Stimulated activated CD4-positive, alpha-beta T cell treated with anti-CD3 and anti-CD28 coated beads, Interleukin-2, amount 100 ng/mL, for 48 hours (primary cell): ENCODE results near the gene CNP.

Experiments
- DNase-seq, 2 donors: peaks; one replicate each; pipeline ENCODE4 v3.0.0-alpha.2; 2020

The CNP gene

DNA sequence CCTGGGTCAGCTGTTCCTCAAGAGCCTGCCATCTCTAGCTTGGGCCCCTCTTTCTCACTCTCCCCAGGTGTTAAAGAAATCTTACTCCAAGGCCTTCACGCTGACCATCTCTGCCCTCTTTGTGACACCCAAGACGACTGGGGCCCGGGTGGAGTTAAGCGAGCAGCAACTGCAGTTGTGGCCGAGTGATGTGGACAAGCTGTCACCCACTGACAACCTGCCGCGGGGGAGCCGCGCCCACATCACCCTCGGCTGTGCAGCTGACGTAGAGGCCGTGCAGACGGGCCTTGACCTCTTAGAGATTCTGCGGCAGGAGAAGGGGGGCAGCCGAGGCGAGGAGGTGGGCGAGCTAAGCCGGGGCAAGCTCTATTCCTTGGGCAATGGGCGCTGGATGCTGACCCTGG, 6.8 kb downstream of the CNP start:
- no peak for DNase-seq

DNA sequence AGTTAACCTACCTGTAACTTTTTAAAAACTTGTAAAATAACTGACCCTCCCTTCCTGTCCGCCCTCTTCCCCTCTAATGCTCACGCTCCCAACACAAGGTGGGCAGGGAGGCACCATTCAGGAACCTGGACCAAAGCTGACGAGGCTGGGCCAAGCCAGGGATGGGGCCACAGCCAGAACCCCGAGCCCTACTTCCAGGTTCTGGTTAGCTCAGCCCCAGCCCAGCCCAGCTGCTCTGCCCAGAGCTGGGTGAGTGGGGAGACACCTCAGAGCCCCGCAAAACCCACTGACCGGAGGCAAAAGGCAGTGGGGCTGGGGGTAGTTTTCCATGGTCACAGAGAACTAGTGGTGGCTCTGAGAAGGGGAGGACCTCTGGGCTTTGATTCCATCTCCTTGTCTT, 7.4 kb downstream of the CNP start:
- DNase-seq: no peak

DNA sequence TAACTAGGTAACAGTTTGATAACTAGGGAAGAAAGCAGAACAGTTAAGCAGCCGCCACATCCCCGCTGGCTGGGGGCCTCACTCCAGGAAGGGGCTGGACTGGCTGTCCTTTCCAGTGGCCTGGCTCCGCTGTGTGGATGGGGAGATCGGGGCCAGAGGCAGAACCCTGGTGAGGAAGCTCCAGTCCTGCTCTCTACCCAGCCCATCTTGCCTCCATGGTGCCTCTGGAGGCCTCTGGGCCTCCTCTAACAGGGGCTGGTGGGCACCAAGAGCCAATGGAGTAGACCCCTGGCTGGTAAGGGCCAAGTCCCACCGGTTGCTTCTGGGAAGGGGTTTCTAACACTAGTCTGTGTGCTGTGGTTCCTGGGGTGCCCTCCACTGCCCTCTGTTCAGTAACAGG, 8.1 kb downstream of the CNP start:
- DNase-seq: no peak

DNA sequence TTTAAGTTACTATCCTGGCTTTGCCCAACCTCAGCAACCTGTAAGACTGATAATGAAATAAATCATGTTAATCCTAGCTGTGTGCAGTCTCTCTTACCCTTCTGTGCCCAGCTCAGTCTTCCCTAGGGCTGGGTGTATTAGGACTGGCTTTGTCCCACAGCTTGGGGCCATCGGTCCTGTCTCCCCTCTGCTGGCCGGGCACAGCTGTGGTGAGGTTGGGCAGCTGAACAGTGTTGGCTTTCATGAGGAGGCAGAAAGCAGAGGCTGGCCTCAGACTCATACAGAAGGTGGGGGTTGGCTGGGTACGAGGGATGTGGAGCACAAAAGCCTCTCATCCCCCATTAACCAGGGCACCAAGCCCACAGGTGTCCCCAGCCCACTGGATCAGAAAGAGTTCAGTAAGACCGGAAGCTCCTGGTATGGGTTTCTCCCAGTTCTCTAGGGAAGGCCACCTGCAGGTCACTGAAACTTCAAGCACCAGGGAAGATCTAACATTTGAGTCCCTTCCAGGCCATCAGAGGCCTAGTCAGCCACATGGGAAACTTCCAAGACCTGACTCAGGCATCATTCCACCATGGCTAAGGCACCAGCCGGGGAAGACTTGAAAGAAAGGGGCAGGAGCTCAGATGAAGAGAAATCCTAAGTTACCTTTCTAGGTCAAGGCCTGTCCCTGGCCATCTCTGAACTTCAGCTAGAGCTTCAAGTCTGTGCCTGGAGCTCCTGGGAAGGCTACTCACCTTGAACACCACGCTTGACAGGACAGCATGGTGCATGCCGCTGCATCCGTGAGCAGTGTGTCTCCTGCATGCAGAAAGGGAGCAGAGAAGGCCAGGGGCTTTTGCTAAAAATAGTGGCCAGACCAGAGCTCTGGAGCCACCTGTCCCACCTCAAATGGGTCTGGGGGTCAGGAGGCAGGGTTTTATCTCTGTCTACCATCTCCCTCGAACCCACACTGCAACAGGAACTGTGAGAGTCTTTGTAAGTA, 8.8 kb downstream of the CNP start:
- DNase-seq: no peak

DNA sequence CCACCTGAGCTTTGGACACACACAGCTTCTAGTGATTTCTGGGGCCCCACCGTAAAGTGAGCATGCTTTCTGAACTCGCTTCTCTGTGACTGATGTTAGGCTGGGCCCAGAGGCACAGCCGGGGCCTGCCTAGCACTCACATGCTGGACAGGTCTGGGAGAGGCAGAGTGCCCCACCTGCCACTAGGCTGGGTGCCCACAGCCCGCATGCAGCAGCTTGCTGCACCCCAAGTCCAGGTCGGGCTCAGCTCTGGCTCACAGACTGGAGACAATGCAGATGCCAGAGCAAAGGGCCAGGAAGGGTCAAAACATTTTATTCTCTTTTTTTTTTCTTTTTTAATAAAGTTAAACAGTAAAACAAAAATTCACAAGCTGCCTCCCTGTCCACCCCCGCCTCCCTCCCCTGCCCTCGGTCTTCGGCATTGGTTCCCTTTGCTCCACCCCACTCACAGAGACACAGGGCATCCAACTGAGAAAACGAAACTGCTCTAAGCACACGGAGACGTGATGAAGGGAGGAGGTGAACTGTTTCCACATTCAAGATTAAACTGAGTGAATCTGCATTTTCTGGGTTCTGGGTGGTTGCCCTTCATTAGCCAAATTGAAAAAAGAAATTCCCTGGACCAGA, 9.7 kb downstream of the CNP start:
- DNase-seq: no peak

DNA sequence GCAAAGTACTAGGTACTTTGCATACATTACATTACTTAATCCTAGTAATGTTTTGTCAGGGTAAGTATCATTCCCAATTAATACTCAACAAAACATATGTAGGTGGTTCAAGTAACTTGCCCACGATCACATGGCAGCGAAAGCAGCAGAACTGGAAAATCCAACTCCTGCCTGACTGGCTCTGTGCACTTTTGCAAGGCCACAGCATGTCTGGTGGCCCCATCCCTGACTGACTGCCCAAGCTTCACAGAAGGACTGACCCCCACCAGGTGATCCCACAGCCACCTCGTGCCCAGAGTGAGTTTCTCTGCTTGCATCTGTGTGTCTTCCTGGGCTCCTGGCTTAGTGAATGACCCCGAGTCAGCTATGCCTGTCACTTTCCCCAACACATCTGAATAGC, 11.4 kb downstream of the CNP start:
- DNase-seq: no peak

DNA sequence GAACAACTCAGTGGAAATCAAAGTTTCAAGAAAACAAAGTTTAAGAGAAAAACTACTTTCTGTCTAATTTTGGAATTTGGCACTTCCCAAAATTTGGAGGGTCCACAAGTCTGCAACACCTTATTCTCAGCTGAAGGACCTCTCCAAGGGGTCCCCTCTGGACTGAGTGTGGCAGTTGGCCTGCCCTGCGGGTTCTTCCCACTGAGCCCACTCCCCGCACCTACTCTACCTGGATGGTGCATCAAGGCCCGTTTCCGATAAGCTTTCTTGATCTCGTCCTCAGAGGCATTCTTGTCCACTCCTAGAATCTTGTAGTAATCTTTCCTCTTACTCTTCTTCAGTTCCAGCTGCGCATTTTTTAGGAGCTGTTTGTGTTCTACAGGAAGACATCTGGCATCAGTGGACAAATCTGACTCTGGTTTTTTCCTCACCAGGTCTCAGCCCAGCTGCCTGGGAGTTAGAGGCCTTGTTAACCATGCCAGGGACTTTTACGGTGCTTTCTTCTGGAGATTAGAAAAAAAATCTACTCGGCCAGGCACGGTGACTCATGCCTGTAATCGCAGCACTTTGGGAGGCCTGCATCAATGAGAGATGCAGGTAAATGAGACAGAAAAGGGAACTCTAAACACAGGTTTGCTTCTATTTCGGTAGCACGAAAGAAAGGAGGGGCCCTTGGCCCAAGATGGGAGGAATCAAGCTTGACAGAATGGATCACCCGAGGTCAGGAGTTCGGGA, 15.6 kb downstream of the CNP start:
- no peak for DNase-seq

DNA sequence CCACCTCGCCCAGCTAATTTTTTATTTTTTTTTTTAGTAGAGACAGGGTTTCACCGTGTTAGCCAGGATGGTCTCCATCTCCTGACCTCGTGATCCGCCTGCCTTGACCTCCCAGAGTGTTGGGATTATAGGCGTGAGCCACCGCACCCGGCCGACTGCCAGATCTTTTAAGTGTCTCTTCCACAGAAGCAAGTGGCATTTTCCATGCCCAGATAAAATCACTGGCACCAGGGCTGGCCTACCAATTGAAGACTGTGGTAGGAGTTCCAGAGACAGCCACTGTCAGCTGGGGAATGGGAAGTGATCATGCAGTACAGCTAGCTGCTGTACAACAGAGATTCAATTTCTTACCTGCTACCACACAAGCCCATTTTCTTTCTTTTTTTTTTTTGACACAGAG, 17.9 kb downstream of the CNP start:
- no peak for DNase-seq

DNA sequence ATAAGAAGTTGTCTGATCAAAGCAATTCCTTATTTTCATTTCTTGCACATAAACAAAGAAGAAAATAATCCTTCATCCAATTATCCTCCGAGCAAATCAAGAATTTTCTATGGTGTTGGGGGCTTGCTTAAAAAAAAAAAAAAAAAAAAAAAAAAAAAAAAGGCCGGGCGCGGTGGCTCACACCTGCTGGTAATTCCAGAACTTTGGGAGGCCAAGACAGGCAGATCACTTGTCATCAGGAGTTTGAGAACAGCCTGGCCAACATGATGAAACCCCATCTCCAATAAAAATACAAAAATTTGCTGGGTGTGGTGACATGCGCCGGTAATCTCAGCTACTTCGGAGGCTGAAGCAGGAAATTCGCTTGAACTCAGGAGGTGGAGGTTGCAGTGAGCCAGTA, 19.3 kb downstream of the CNP start:
- DNase-seq: no peak

DNA sequence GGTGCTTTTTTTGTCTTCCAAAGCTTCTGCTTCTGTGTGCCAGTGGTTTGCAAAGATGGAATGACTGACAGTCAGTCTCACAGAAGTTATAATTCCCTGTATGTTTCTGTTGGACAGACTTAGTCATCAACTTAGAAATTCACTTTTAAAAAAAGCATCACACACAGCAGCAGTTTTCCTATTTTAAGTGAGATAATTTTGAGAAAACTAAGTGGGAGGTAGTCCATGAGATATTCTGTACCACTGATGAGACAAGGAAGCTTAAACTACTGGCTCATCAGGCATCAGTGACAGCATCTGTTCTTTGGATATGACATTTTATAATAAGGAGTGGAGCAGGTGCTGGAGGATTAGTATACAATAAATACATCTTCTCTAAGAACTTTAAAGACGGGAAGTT, 20.0 kb downstream of the CNP start:
- DNase-seq: no peak

DNA sequence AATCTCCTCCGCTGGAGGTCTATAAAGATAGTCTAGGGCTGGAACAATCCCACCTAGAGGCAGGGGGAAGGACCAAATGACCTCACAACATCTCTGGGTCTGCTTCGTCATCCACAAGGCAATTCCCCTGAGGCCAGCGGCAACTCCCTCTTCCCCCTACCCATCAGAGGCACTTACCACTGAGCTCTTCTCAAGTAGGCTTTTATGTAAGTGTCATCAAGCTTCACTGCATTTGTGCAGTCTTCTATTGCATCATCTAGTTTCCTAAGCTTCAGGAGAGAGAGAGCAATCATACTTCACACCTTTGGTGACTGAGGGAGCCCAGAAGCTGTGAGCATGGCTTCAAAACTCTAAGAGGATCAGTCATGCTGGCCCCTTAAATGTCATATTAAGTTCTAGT, 21.0 kb downstream of the CNP start:
- no peak for DNase-seq

DNA sequence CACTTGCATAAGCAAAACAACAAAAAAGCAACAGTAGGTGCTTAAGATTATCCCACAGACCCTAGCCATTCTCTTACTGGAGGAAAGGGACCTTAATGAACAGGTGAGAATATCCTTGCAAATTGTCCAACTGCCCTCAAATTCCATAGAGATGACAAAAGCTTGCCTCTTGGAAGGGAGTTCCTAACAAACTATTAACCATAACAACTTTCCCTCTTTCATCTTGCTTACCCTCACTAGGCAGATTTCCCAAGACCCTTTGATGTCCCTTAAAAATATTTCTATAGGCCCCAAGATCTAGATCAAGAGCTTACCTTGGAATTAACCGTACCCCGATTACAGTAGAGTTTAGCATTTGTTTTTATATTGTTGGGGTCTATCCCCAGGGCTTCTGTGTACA, 21.8 kb downstream of the CNP start:
- no peak for DNase-seq

DNA sequence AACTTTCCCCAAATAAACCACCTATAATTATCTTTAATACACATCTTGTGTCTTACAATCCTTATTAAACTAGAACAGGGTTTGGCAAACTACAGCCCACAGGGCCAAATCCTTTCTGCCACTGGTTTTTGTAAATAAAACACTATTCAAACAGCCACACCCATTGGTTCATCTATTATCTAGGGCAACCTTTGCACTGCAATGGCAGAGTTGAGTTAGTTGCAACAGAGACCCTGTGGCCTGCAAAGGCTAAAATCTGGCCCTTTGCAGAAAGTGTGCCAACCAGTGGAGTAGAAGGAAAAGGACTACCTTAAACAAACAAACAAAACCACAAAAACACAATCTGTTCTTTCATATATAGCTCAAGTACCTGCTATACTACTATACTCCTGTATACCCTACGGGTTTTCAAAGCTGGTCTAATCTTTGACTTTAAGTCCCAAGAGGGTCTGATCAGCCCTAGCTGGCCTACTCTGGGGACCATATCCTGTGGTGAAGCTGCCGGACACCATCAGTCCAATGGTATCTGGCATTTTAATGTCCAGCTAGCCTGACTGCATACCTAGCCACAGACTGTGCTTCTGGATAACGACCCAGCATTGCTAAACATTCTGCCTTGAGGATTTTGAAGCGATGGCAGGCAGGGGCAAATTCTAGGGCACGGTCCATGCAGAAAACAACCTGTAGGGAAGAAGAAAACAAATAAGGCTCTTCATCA, 23.3 kb downstream of the CNP start:
- DNase-seq: no peak

DNA sequence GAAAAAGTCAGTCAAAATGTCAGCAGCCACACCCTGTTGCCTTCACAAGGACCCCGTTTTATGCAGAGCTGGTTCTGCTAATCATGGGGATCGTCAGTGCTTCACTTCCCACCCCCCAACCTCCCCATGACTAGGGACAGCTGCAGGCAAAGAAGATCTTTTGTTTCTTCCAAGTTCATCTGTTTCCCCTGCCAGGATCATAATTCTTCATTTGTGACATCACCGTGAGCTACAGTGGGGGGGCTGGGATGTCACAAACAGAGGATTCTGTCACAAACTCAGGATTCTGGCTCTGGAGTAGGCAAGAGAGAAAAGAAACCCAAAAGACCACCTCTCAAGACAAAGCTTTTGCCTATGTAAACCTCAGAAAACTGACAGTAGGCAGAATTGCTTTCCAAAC, 26.0 kb downstream of the CNP start:
- no peak for DNase-seq

DNA sequence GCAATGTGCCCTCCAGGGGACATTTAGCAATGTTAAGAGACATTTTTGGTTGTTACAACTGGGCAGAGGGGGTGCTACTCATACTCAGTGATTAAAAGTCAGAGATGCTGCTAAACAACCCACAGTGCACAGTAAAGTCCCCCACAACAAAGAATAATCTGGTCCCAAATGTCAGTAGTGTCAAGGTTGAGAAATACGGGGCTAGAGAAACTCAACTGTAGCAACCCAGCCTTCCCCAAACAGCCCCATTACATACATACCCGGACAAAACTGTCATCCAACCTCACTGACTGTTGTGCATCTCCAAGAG, 30.2 kb downstream of the CNP start:
- no peak for DNase-seq

DNA sequence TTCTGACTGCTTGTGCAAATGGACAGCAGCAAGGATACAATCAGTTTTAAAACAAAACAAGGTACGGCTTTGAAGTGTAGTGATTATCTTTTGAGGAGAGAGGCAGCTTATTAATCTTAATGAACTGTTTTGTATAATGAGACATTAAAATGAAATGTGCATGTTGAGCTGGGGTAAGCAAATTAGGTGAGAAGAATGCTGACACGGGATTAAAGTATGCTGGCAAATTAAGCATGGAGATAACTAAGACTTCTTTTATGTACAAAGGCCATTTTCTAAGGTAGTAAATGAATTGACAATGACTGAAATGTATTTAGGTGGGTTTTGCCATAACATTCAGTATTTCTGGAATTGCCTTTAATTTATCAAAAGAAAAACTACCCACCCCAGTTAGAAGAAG, 31.9 kb downstream of the CNP start:
- no peak for DNase-seq

DNA sequence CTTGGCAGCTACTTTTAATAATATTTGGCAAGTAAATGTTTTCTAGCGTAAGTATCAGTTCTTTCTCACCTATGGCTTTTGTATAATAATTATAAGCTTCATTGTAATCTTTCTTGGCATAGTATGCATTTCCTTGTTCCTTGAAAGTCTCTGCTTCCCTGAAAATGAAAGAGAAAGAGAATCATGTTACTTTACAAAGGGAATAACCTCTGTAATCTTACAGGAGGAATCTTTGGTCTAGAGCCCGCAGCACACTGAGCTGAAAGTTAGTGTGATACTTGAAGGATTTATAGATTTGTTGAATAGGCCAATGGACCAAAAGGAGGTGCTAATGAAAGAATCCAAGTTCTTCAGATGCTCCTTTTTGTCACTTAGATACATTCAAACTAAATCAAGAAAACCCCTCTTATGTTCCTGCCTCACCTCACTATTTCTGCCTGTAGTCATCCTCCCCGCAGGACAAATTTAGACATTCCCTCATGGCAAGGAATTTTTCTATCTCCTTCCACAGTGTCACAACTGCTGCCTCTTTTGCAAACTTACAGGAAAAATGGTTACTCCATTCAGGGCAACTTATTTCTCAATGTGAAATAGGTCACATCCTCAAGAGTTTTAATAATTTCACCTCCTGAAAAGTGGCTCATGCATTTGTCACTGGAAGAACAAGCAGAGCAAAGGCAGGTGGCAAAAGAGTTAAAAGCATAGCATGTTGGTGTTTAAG, 34.0 kb downstream of the CNP start:
- DNase-seq: no peak

DNA sequence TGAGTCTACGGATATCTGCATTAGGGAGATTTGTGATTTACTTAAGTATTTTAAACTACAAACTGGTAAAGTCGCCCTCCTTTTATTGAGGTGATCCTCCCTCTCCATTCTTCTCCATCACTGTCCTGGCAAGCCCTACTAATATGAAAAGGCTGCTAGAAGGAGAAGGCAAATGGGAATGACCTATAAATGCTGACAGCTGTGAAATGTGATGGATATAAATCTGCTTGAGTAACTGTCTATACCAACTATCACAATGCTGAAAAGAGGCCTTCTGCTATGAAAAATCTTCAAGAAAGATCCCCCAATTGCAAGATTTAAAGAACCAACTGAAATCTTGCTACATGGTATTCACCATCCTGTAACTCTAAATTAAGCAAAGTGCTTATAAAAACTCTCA, 35.1 kb downstream of the CNP start:
- DNase-seq: no peak

DNA sequence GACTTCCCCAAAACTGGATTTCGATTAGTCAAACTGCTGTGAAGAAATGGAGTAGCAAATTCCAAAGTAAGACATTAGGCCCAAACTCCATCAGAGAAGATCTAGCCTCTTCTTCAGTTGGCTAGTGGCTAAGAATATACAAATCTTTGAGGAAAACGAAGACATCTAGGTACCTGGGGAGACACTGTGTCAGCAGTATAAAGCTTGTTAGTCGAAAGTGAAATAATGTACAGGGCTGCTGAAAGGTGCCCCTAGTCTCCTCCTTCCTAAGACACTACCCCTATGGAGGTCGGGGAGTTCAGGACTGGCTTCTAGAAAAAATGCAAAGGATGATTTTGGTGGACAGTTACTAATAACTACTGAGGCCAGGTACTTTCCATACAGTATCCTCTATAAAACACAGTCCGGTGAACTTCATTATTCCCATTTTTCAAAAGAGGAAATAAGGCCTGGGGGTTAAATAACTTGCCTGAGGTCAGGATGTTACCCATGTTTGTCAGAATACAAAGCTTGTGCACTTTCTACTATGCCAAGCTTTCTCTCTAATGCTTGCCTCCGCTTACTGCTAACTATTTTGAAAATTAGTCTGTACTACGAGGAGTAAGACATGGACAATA, 35.7 kb downstream of the CNP start:
- no peak for DNase-seq

DNA sequence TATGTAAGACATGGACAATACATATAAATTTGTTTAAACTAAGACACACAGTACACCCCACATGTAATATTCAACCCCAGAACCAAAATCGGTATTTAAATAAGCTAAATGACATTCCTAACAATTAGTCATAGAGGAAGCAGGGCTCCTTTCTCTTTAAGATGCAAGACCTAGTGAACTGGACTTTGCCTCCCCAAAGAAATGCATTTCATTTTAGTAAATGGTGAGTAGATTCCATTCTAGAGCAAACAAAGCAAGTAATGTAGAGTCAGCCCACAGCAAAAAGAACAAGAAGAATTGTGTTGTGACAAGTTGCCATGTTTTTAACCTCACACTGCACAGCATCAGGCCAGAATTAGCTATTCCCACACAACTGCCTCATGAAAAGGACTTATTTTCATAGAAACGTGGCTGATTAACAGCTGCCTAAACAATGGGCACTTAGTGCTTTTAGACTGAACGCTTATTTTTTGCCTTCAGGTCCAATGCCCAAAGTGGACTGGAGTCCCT, 36.3 kb downstream of the CNP start:
- no peak for DNase-seq

DNA sequence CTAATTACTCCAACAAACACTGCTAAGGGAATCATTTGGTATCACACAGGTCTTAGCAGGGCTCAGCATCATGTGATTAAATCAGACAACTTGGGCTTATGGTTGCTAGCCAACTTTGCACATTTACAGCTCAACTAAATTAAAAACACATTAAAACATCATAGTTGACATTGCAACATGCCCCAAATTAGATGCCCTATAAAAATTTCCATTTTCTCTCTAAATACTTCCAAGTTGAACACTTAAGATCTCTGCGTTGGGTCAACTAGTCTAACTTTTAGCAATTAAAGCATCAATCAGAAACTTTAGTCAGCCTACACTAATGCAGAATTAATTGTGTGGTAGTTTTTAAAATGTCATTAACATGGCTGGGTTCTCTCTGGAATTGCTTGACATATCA, 38.6 kb downstream of the CNP start:
- DNase-seq: no peak

DNA sequence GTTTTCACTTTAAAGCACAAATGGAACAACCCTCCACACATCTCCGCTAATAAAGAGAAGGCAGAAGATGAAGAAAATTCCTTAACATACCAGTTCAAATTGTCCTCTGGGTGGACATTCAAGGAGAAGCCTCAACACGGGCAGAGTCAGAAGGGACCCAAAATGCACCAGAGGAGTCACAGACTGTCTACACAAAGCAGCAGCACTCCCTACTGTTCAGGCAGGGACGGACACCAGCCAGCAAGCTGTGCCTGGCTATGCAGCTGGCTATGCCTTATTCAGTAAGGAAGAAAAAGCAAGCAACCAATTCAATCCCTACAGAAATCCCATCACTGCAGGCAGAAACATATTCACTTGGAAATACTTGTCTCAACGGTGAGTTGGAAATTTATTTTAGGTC, 42.6 kb downstream of the CNP start:
- no peak for DNase-seq
